ENCODE data around the gene IBA57. TPM values are rescaled to one million over a fixed set of nuclear protein-coding genes. Genes with fewer than 3 reads are reported as not detected.
A peak's percentile ranks its signal among the peaks of the same experiment; 100 is the strongest.

The IBA57 gene
- total RNA-seq, 1 donor from 2014 or later = 55.6 TPM

DNA sequence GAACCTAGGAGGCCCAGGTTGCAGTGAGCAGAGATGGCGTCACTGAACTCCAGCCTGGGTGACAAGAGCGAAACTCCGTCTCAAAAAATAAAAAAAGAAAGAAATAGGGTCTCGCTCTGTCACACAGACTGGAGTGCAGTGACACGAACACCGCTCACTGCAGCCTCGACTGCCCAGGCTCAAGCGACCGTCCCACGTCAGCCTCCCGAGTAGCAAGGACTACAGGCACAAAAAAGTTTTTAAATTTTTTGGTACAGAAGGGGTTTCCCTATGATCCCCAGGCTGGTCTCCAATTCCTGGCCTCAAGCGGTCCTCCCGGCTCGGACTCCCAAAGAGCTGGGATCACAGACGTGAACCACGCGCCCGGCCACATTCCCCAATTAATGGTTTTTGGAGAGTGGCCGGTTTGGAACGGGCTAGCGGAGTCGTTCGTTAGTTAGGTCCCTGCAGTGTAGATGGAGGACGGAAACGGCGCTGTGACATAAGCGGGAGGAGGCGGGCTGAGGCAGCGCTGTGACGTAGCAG, 26.1 kb upstream of the IBA57 start:
- intact Hi-C loops (cut with DNase I) = no loop called here
- DNase-seq (ENCODE audit: low spot score in 2 of 2) = no peak

GRCh38 chr1:228139931-228140723, 25.5 kb upstream of the IBA57 start, which contains the start of gene GUK1:
TSS of gene GUK1 (plus strand) at chr1:228140279. CDS start at chr1:228140303, 24 bp downstream.
- no peaks in the 10 kb centered on the region for H3K9me3 ChIP-seq
- intact Hi-C loops (cut with DNase I) = loop anchor here (1.0 to 2.0 kb wide), 5 partner anchors 9 to 347 kb away; partner anchors contain the start of genes ARF1, GJC2, MRPL55 and RNF187
- H3K27me3 ChIP-seq = no peaks in the 10 kb centered on the region
- peak in 1 of 3 experiments; percentile 17 for TF ChIP-seq CTCF (IDR thresholded peaks at IDR 0.05)
- H3K36me3 ChIP-seq = peaks cover 2 to 7% of the 10 kb centered on the region in 2 donors
- H3K27ac ChIP-seq = peak within 1 kb of the TSS; percentile 90 to 96
- peak; percentile 100 for DNase-seq (ENCODE audit: low spot score in 2 of 2)
- peaks cover 18 to 34% of the 10 kb centered on the region in 2 donors for H3K4me1 ChIP-seq
- peak within 1 kb of the TSS; percentile 79 to 92 for H3K4me3 ChIP-seq

More for the DNA sequence above, 26.1 kb upstream of the IBA57 start:
- no peaks in the 10 kb centered on the region for H3K27me3 ChIP-seq
- TF ChIP-seq CTCF (IDR thresholded peaks at IDR 0.05) = no peak
- H3K4me3 ChIP-seq = peak overlapping the region; percentile 79 to 92
- peaks cover 18 to 32% of the 10 kb centered on the region in 2 donors for H3K4me1 ChIP-seq
- no peaks in the 10 kb centered on the region for H3K9me3 ChIP-seq
- peak overlapping the region; percentile 90 to 96 for H3K27ac ChIP-seq
- peaks cover 2 to 7% of the 10 kb centered on the region in 2 donors for H3K36me3 ChIP-seq

DNA sequence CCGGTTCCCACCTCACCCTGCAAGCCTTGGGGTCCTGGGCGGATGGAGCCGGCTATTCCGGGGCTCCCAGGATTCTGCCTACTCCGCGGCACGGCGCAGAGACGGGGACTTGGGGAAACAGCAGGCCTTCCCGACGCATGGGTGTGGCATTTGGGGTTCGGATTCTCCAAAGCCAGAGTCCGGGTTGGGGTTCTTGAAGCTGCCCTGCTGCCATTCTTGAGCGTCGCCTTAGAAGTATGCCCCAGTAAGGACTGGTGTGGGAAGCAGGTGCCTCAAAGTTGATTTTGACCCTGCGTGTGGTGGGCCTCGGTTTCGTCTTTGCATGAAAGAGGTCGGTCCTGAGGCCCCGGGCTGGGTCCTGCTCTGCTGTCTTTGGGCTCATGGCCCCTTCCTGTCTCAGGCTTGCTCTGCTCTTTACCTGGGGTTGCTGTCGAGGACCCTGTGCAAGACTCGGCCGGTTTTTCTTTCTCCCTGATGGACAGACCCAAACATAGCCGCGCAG, 24.8 kb upstream of the IBA57 start:
- H3K27me3 ChIP-seq = no peaks in the 10 kb centered on the region
- no peak for TF ChIP-seq CTCF (IDR thresholded peaks at IDR 0.05)
- DNase-seq (ENCODE audit: low spot score in 2 of 2) = no peak
- peaks cover 7 to 9% of the 10 kb centered on the region in 2 donors for H3K36me3 ChIP-seq
- peak overlapping the region; percentile 79 to 92 for H3K4me3 ChIP-seq
- peak overlapping the region; percentile 90 to 96 for H3K27ac ChIP-seq
- intact Hi-C loops (cut with DNase I) = loop anchor here (1.0 to 2.0 kb wide), 5 partner anchors 9 to 346 kb away; partner anchors contain the start of genes ARF1, GJC2, MRPL55 and RNF187
- no peaks in the 10 kb centered on the region for H3K9me3 ChIP-seq
- peaks cover 18 to 34% of the 10 kb centered on the region in 2 donors for H3K4me1 ChIP-seq

- intact Hi-C loops (cut with DNase I) = loop anchor here (2.0 kb wide), 1 partner anchor 345 kb away; the partner anchor contains the start of gene RNF187
- Histone ChIP-seq H3K4me3 (peak overlapping the region; percentile 79 to 92), H3K36me3 (peaks cover 8 to 16% of the 10 kb centered on the region in 2 donors), H3K9me3 (no peaks in the 10 kb centered on the region), H3K4me1 (peaks cover 18 to 34% of the 10 kb centered on the region in 2 donors), H3K27ac (peak overlapping the region; percentile 90 to 96), H3K27me3 (no peaks in the 10 kb centered on the region)
- TF ChIP-seq CTCF (IDR thresholded peaks at IDR 0.05) = no peak
- DNase-seq (ENCODE audit: low spot score in 2 of 2) = peak in 1 of 2 donors; percentile 74
Observed at GRCh38 chr1:228141226-228142044, 24.2 kb upstream of the IBA57 start.

DNA sequence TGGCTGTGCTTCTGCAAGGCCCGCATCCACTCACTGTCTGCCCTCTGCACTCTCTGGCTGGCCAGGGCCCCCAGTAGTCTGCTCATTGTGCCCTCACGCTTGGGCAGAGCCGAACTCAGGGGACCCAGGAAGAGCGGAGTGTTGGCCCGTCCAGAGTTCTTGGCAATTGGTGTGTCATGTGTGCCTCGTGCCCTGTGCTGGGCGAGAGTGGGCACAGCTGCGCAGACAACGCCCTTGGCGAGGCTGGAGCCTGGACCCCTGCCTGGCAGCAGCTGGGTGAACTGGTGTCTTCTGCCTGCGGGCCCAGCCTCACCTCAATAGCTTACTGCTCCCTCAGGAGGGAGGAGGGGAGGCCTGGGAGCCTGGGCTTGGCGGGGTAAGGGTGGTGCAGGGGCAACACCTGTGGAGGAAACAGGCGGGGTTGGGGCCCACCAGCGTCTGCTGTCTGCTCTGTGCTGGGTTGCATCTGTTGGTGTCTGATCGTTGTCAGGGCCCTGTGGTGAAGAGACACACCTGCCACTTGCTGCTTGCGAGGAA, 23.4 kb upstream of the IBA57 start:
- H3K4me3 ChIP-seq = peak overlapping the region; percentile 79 to 92
- H3K27me3 ChIP-seq = no peaks in the 10 kb centered on the region
- peaks cover 18 to 34% of the 10 kb centered on the region in 2 donors for H3K4me1 ChIP-seq
- no peak for TF ChIP-seq CTCF (IDR thresholded peaks at IDR 0.05)
- peak overlapping the region; percentile 90 to 96 for H3K27ac ChIP-seq
- DNase-seq (ENCODE audit: low spot score in 2 of 2) = peak in 1 of 2 donors; percentile 58
- H3K9me3 ChIP-seq = no peaks in the 10 kb centered on the region
- peaks cover 15 to 23% of the 10 kb centered on the region in 2 donors for H3K36me3 ChIP-seq
- intact Hi-C loops (cut with DNase I) = no loop called here
